ENCODE results near the gene GTF3C4.

DNA sequence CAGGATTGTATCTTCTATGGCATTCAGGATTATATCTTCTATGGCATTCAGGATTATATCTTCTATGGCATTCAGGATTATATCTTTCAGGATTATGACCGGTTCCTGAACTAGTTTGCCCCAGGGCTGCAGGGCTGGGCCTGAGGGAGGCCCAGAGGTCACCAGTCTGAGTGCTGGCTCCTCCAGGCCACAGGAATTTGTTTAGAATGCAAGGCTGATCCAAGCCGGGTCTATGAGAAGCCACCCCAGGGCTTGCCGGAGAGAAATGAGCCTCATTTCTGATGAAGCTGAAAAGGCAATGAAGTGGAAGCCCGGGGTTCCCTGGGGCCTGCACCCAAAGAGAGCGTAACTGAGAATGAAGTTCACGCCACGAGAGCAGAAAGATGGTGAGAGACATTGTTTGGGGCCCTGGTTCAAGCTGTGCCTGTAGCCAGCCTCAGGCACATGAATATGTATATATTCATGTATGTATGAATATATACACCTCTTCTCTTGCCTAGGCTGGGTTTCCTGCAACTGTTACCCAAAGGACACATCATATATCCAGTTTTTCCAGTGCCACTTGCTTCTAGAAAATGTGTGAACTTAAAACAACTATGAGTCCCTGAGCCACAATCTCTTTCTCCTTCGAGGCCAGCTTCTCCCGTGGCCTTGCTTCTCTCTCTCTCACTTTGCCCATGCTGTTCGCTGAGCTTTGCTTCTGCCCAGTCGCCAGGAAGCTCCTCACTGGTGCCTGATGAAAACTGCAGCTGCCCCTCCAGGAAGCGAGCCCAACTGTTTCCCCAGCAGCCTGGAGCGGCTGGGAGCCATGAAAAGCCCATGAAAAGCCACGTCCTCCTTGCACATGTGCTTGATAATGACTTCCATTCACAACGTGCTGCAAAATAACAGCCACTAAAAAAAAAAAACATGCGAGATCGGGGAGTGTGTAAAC lies 62.3 kb downstream of the GTF3C4 start:
- TF ChIP-seq, protein P1, sequence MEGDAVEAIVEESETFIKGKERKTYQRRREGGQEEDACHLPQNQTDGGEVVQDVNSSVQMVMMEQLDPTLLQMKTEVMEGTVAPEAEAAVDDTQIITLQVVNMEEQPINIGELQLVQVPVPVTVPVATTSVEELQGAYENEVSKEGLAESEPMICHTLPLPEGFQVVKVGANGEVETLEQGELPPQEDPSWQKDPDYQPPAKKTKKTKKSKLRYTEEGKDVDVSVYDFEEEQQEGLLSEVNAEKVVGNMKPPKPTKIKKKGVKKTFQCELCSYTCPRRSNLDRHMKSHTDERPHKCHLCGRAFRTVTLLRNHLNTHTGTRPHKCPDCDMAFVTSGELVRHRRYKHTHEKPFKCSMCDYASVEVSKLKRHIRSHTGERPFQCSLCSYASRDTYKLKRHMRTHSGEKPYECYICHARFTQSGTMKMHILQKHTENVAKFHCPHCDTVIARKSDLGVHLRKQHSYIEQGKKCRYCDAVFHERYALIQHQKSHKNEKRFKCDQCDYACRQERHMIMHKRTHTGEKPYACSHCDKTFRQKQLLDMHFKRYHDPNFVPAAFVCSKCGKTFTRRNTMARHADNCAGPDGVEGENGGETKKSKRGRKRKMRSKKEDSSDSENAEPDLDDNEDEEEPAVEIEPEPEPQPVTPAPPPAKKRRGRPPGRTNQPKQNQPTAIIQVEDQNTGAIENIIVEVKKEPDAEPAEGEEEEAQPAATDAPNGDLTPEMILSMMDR (IDR thresholded peaks at IDR 0.05): no peak
- TF ChIP-seq POLR2AphosphoS5 (IDR thresholded peaks at IDR 0.05; ENCODE audit: low read depth, low read length): no peak

All from Panc1 (cell line).